OCI-LY3 (cell line): ENCODE measurements around the gene TNFRSF19.
"Not testable (repeated sequence)": the region's sequence is repeated elsewhere in the genome, so short reads cannot be mapped to it uniquely, and the experiment has no call there.

Source experiments
- H2AFZ ChIP-seq: fragments of 200-600, 300-600 bp; shearing (Covaris generic); 2 replicates; pipeline ENCODE4 v1.6.0; 2014; ENCODE audit warnings: antibody characterized with exemption, low read depth, low read length
- H3K27ac ChIP-seq: fragments of 200-600, 300-600 bp; sonication (generic); 2 replicates; pipeline ENCODE4 v1.5.1; 2014; ENCODE audit warnings: mild to moderate bottlenecking, low read length, moderate library complexity, mixed read lengths
- H3K27me3 ChIP-seq: fragments of 200-600, 300-600 bp; sonication (generic); 2 replicates; pipeline ENCODE4 v1.6.1; 2014; ENCODE audit warnings: low read depth, low read length, mixed read lengths
- H3K36me3 ChIP-seq: fragments of 200-600, 300-600 bp; sonication (generic); replicated peaks from 2 replicates; pipeline ENCODE3; 2014; ENCODE audit warnings: low read depth, low read length, mixed read lengths
- H3K4me1 ChIP-seq: fragments of 300-600, 200-600 bp; sonication (generic); 2 replicates; pipeline ENCODE4 v1.6.1; 2014; ENCODE audit warnings: low read length, mixed read lengths
- H3K4me2 ChIP-seq: fragments of 200-600, 300-600 bp; sonication (generic); 2 replicates; pipeline ENCODE4 v1.6.1; 2014; ENCODE audit warnings: low read length, mixed read lengths
- H3K4me3 ChIP-seq: fragments of 300-600, 200-600 bp; sonication (generic); 2 replicates; pipeline ENCODE4 v1.5.1; 2014; ENCODE audit warnings: antibody characterized with exemption, mild to moderate bottlenecking, low read length, moderate library complexity
- H3K79me2 ChIP-seq: fragments of 300-600, 200-600 bp; shearing (Covaris generic); 2 replicates; pipeline ENCODE4 v1.6.1; 2014; ENCODE audit warnings: mild to moderate bottlenecking, low read length, mixed read lengths
- H3K9ac ChIP-seq: fragments of 300-600, 200-600 bp; shearing (Covaris generic); 2 replicates; pipeline ENCODE4 v1.6.0; 2014; ENCODE audit warnings: mild to moderate bottlenecking, low read length, moderate library complexity
- H3K9me3 ChIP-seq: fragments of 200-600, 300-600 bp; shearing (Covaris generic); 2 replicates; pipeline ENCODE4 v1.6.1; 2014; ENCODE audit warnings: low read length, mixed read lengths; ENCODE audit not compliant: insufficient read depth
- H4K20me1 ChIP-seq: fragments of 200-600, 300-600 bp; sonication (generic); 2 replicates; pipeline ENCODE4 v1.6.1; 2016; ENCODE audit warnings: low read length, mixed read lengths; ENCODE audit not compliant: insufficient read depth
- CTCF ChIP-seq: fragments of 200-600, 300-600 bp; sonication (generic); IDR thresholded peaks from 2 replicates; pipeline ENCODE4 v1.5.1; 2014; ENCODE audit warnings: antibody characterized with exemption, low read length, low read depth
- EZH2phosphoT487 ChIP-seq: fragments of 200-600 bp; shearing (Covaris generic); IDR thresholded peaks from 2 replicates; pipeline ENCODE4 v1.6.1; 2018; ENCODE audit warnings: antibody characterized with exemption, mixed run types, low read depth

Gene TNFRSF19

DNA sequence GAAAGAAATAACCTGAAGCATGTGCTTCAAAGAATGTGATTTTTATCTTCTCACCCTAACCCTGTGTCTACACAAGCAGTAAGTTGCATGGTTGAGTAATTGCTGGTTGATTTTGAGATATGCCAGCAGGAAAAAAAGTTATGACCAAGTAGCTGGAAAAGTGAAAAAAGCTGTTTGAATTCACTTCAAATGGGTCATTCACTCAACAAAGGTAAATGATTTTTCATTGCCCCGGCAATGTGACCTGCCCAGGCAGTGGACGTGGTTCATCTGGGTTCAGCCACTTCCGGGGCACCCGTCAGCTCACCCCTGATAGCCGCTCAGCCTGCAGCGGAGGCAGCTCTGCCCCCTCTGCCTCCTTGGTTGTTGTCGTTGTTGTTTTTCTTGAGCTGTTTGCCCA is 18.5 kb downstream of the TNFRSF19 start:
- no peak overlapping the region for H3K9ac ChIP-seq
- peaks cover 43% of the 10 kb centered on the region for H3K27me3 ChIP-seq
- no peaks in the 10 kb centered on the region for H3K9me3 ChIP-seq
- H3K27ac ChIP-seq: no peak overlapping the region
- no peak overlapping the region for H3K4me3 ChIP-seq
- H2AFZ ChIP-seq: no peak overlapping the region
- no peaks in the 10 kb centered on the region for H3K36me3 ChIP-seq
- no peaks in the 10 kb centered on the region for H3K4me1 ChIP-seq
- H3K4me2 ChIP-seq: no peak overlapping the region
- TF ChIP-seq EZH2phosphoT487 (no peak), CTCF (no peak)
- no peaks in the 10 kb centered on the region for H4K20me1 ChIP-seq
- H3K79me2 ChIP-seq: no peaks in the 10 kb centered on the region

DNA sequence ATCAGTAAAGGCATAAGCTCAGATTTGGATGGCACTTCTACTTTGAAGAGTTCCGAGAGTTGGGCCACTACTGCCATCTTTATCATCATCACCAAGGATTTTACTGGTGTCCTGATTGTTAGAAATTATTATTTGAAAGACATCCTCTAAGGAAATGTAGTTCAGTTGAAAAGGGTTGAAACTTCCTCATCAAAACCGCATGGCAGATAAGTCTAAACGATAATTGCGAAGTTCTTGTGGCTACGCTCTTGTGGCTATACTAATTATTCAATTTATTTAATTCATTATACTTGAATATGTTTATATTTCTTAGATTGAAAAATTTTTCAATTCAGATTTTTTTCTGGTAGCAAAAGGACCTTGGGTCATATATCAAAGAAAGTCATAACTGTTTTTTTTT is 22.4 kb downstream of the TNFRSF19 start:
- TF ChIP-seq CTCF: no peak
- no peak for TF ChIP-seq EZH2phosphoT487
- Histone ChIP-seq H3K9me3 (no peaks in the 10 kb centered on the region), H3K79me2 (no peaks in the 10 kb centered on the region)

GRCh38 chr13:23593148-23593547 is 22.9 kb downstream of the TNFRSF19 start:
- H3K36me3 ChIP-seq: no peaks in the 10 kb centered on the region
- no peaks in the 10 kb centered on the region for H3K9me3 ChIP-seq
- H3K27ac ChIP-seq: no peak overlapping the region
- TF ChIP-seq CTCF: no peak
- TF ChIP-seq EZH2phosphoT487: no peak
- peaks cover 21% of the 10 kb centered on the region for H3K27me3 ChIP-seq
- H3K4me1 ChIP-seq: no peaks in the 10 kb centered on the region
- no peak overlapping the region for H3K4me3 ChIP-seq
- no peak overlapping the region for H3K9ac ChIP-seq
- H4K20me1 ChIP-seq: no peaks in the 10 kb centered on the region
- no peak overlapping the region for H2AFZ ChIP-seq
- no peaks in the 10 kb centered on the region for H3K79me2 ChIP-seq
- H3K4me2 ChIP-seq: no peak overlapping the region

More for the DNA sequence above, 22.4 kb downstream of the TNFRSF19 start:
- H3K27me3 ChIP-seq: peaks cover 26% of the 10 kb centered on the region
- H3K27ac ChIP-seq: no peak overlapping the region
- no peaks in the 10 kb centered on the region for H4K20me1 ChIP-seq
- no peaks in the 10 kb centered on the region for H3K36me3 ChIP-seq
- H3K9ac ChIP-seq: no peak overlapping the region
- no peaks in the 10 kb centered on the region for H3K4me1 ChIP-seq
- no peak overlapping the region for H3K4me2 ChIP-seq
- no peak overlapping the region for H3K4me3 ChIP-seq
- no peak overlapping the region for H2AFZ ChIP-seq

GRCh38 chr13:23594290-23594689 is 24.1 kb downstream of the TNFRSF19 start:
- H3K9ac ChIP-seq, H3K4me1 ChIP-seq, H4K20me1 ChIP-seq, H3K4me2 ChIP-seq, H3K4me3 ChIP-seq, H2AFZ ChIP-seq, H3K27ac ChIP-seq, H3K79me2 ChIP-seq, H3K36me3 ChIP-seq, H3K9me3 ChIP-seq: not testable (repeated sequence)
- peaks cover 21% of the 10 kb centered on the region for H3K27me3 ChIP-seq

- Histone ChIP-seq H3K27ac (no peak overlapping the region), H3K9me3 (no peaks in the 10 kb centered on the region)
Measured at GRCh38 chr13:23598369-23598768, 28.2 kb downstream of the TNFRSF19 start.

More at GRCh38 chr13:23598369-23598768, 28.2 kb downstream of the TNFRSF19 start:
- H3K36me3 ChIP-seq: no peaks in the 10 kb centered on the region
- H3K9ac ChIP-seq: no peak overlapping the region
- H3K4me2 ChIP-seq: no peak overlapping the region
- H4K20me1 ChIP-seq: no peaks in the 10 kb centered on the region
- H3K27me3 ChIP-seq: peaks cover 20% of the 10 kb centered on the region
- TF ChIP-seq CTCF: no peak
- no peak for TF ChIP-seq EZH2phosphoT487
- no peaks in the 10 kb centered on the region for H3K79me2 ChIP-seq
- no peak overlapping the region for H3K4me3 ChIP-seq
- H2AFZ ChIP-seq: no peak overlapping the region
- H3K4me1 ChIP-seq: no peaks in the 10 kb centered on the region
